Keratinocyte (primary cell): ENCODE data around the gene KIDINS220. TPM values are rescaled to one million over a fixed set of nuclear protein-coding genes. Genes with fewer than 3 reads are reported as not detected.

ENCODE experiments used
- DNase-seq: peaks from one replicate; pipeline ENCODE4 v3.0.0-alpha.2; 2011; ENCODE audit warnings: low read depth, missing footprints, low spot score
- FAIRE-seq: peaks from 2 replicates; lab custom pipeline; 2011; peaks lifted over from hg19 to GRCh38; lab: Jason Lieb, UNC
- H2AFZ ChIP-seq: 2 replicates; pipeline ENCODE4 v1.6.0; 2012; ENCODE audit warnings: low read length, control low read depth, inconsistent platforms; ENCODE audit not compliant: control insufficient read depth
- H3K27ac ChIP-seq: 2 replicates; pipeline ENCODE4 v1.5.1; 2011; ENCODE audit warnings: low read length; ENCODE audit not compliant: control insufficient read depth, insufficient read depth
- H3K27me3 ChIP-seq: 3 replicates; pipeline ENCODE4 v1.6.0; 2011; ENCODE audit warnings: low read length; ENCODE audit not compliant: control insufficient read depth, insufficient read depth; ENCODE audit errors: extremely low read depth
- H3K36me3 ChIP-seq, 2 experiments: 2 replicates in 1 of 2; 3 replicates in 1 of 2; pipeline ENCODE4 v1.5.1; 2011; ENCODE audit warnings: low read length in 2 of 2, mild to moderate bottlenecking in 1 of 2; ENCODE audit not compliant: control insufficient read depth in 2 of 2, insufficient read depth in 2 of 2; ENCODE audit errors: extremely low read depth in 1 of 2
- H3K4me1 ChIP-seq: 3 replicates; pipeline ENCODE4 v1.5.1; 2011; ENCODE audit warnings: low read length; ENCODE audit not compliant: control insufficient read depth, insufficient read depth; ENCODE audit errors: extremely low read depth
- H3K4me2 ChIP-seq: 3 replicates; pipeline ENCODE4 v1.6.0; 2011; ENCODE audit warnings: low read depth, low read length; ENCODE audit not compliant: control insufficient read depth, insufficient read depth; ENCODE audit errors: extremely low read depth
- H3K4me3 ChIP-seq, 3 experiments: fragments of 200-600 bp in 1 of 3; sonication (generic) in 1 of 3; 2 replicates in 2 of 3; 3 replicates in 1 of 3; pipeline ENCODE4 v1.5.1; 2011 to 2016; ENCODE audit warnings: low read length in 3 of 3, mild to moderate bottlenecking in 3 of 3, control low read depth in 2 of 3, inconsistent platforms in 1 of 3, low read depth in 1 of 3, mixed read lengths in 1 of 3, mixed run types in 1 of 3, moderate library complexity in 1 of 3; ENCODE audit not compliant: control insufficient read depth in 2 of 3, insufficient read depth in 2 of 3; ENCODE audit errors: extremely low read depth in 1 of 3
- H3K79me2 ChIP-seq: 2 replicates; pipeline ENCODE4 v1.6.0; 2012; ENCODE audit warnings: low read length; ENCODE audit not compliant: control insufficient read depth, insufficient read depth
- H3K9ac ChIP-seq: 3 replicates; pipeline ENCODE4 v1.6.0; 2011; ENCODE audit warnings: low read length; ENCODE audit not compliant: control insufficient read depth, insufficient read depth; ENCODE audit errors: extremely low read depth
- H3K9me1 ChIP-seq: 3 replicates; pipeline ENCODE4 v1.6.0; 2011; ENCODE audit warnings: low read length; ENCODE audit not compliant: control insufficient read depth, insufficient read depth; ENCODE audit errors: extremely low read depth
- H3K9me3 ChIP-seq: 2 replicates; pipeline ENCODE4 v1.5.1; 2012; ENCODE audit warnings: low read depth, low read length; ENCODE audit not compliant: control insufficient read depth
- H4K20me1 ChIP-seq: 3 replicates; pipeline ENCODE4 v1.6.0; 2011; ENCODE audit warnings: low read length; ENCODE audit not compliant: control insufficient read depth, insufficient read depth; ENCODE audit errors: extremely low read depth
- CTCF ChIP-seq, 3 experiments: IDR thresholded peaks in 1 of 3; conservative IDR thresholded peaks in 1 of 3; optimal IDR thresholded peaks in 1 of 3; 2 replicates in 2 of 3; 3 replicates in 1 of 3; pipeline versions ENCODE3 to v1.5.1; 2011; ENCODE audit warnings: low read length in 3 of 3, mild to moderate bottlenecking in 3 of 3, moderate library complexity in 2 of 3, control low read depth in 1 of 3, inconsistent platforms in 1 of 3; ENCODE audit not compliant: insufficient read depth in 2 of 3; ENCODE audit errors: extremely low read depth in 1 of 3
- EZH2 ChIP-seq: IDR thresholded peaks from one replicate; pipeline ENCODE4 v1.6.1; 2012; ENCODE audit warnings: inconsistent platforms, mild to moderate bottlenecking, low read length, moderate library complexity
- dilution Hi-C: fragments of 300-500 bp; cut with MboI; formaldehyde crosslinking; loops from one replicate; pipeline ENCODE4 v1.7.0; 2020; ENCODE audit warnings: low sequenced_read_pairs; ENCODE audit not compliant: extremely low pct_ligation_motif_present
- polyA plus RNA-seq, 5 experiments: library from polyadenylated mRNA; depleted of rRNA in 3 of 5; stranded (reverse) in 3 of 5; stranded (forward) in 1 of 5; unstranded in 1 of 5; fragments of >200 nt; gene quantifications; 1 replicate in 1 of 5; 2 replicates in 3 of 5; 3 replicates in 1 of 5; pipeline versions ENCODE4 v1.2.1 to v1.2.3, GENCODE V29; 2011 to 2012; ENCODE audit warnings: missing spikeins in 2 of 5, low read depth in 1 of 5, low replicate concordance in 1 of 5

The KIDINS220 gene
- polyA plus RNA-seq, 1 donor (not counting 4 experiments of a cell fraction or from before 2014, with no cell fraction given) = 28.8 TPM

GRCh38 chr2:8863331-8863953, 26.0 kb upstream of the KIDINS220 start:
- Histone ChIP-seq H3K27me3 (no peaks in the 10 kb centered on the region), H3K9me1 (no peaks in the 10 kb centered on the region), H3K4me2 (no peak overlapping the region), H2AFZ (no peak overlapping the region), H3K9me3 (no peaks in the 10 kb centered on the region), H3K27ac (no peak overlapping the region), H4K20me1 (no peaks in the 10 kb centered on the region), H3K36me3 (peaks cover 7 to 9% of the 10 kb centered on the region in 2 experiments), H3K9ac (no peak overlapping the region), H3K4me3 (no peak overlapping the region), H3K79me2 (no peaks in the 10 kb centered on the region), H3K4me1 (peaks cover 7% of the 10 kb centered on the region)
- FAIRE-seq (no peak), DNase-seq (no peak)
- dilution Hi-C loops = no loop called here
- TF ChIP-seq EZH2 = no peak
- TF ChIP-seq CTCF (optimal IDR thresholded peaks at IDR 0.05 in 1 of 3, IDR thresholded peaks at IDR 0.05 in 1 of 3, conservative IDR thresholded peaks at IDR 0.05 in 1 of 3; ENCODE audit: extremely low read depth in 1 of 3, insufficient read depth in 2 of 3, low read length in 3 of 3) = no peak

GRCh38 chr2:8862230-8862629, 24.8 kb upstream of the KIDINS220 start:
- Histone ChIP-seq H3K27ac (no peak overlapping the region), H3K4me2 (no peak overlapping the region), H3K9me3 (no peaks in the 10 kb centered on the region), H4K20me1 (no peaks in the 10 kb centered on the region), H3K27me3 (no peaks in the 10 kb centered on the region), H3K4me1 (peaks cover 12% of the 10 kb centered on the region), H3K79me2 (no peaks in the 10 kb centered on the region), H3K9me1 (no peaks in the 10 kb centered on the region), H3K9ac (no peak overlapping the region), H2AFZ (no peak overlapping the region), H3K36me3 (peaks cover 7 to 9% of the 10 kb centered on the region in 2 experiments), H3K4me3 (no peak overlapping the region)
- DNase-seq (no peak), FAIRE-seq (no peak)
- dilution Hi-C loops = no loop called here
- no peak for TF ChIP-seq EZH2
- no peak for TF ChIP-seq CTCF (optimal IDR thresholded peaks at IDR 0.05 in 1 of 3, IDR thresholded peaks at IDR 0.05 in 1 of 3, conservative IDR thresholded peaks at IDR 0.05 in 1 of 3; ENCODE audit: extremely low read depth in 1 of 3, insufficient read depth in 2 of 3, low read length in 3 of 3)
